Upper lobe of left lung (tissue), 6 donors: ENCODE measurements around the gene LDAH. TPM values are rescaled to one million over a fixed set of nuclear protein-coding genes. Genes with fewer than 3 reads are reported as not detected.

Experiments
- ATAC-seq, 2 donors: fragments of 200-7000 bp; cut with Tn5 transposase; one replicate each; pipeline ENCODE4 v1.9.1; 2022; ENCODE audit warnings: mild to moderate bottlenecking in 2 of 2, moderate library complexity in 2 of 2; ENCODE audit not compliant: low FRiP score in 2 of 2
- DNase-seq, 2 donors: peaks; one replicate each; pipeline ENCODE4 v3.0.0-alpha.2; 2019 to 2020
- H3K27ac ChIP-seq, 4 donors: fragments of 200-600 bp; sonication (generic); one replicate each; pipeline ENCODE4 v1.5.1; 2016 to 2019
- H3K27me3 ChIP-seq, 4 donors: fragments of 200-600 bp; sonication (generic); one replicate each; pipeline ENCODE4 v1.5.1; 2017 to 2019
- H3K36me3 ChIP-seq, 4 donors: fragments of 200-600 bp; sonication (generic); one replicate each; pipeline ENCODE4 v1.5.1; 2016 to 2019
- H3K4me1 ChIP-seq, 4 donors: fragments of 200-600 bp; sonication (generic); one replicate each; pipeline ENCODE4 v1.5.1; 2018 to 2019
- H3K4me3 ChIP-seq, 4 donors: fragments of 200-600 bp; sonication (generic); one replicate each; pipeline ENCODE4 v1.5.1; 2017 to 2019; ENCODE audit warnings: mild to moderate bottlenecking in 2 of 4, moderate library complexity in 1 of 4
- H3K9me3 ChIP-seq, 4 donors: fragments of 200-600 bp; sonication (generic); one replicate each; pipeline ENCODE4 v1.5.1; 2018 to 2019
- CTCF ChIP-seq, 6 experiments: fragments of 450-650 bp in 4 of 6; fragments of 200-600 bp in 2 of 6; sonication (generic) in 2 of 6; IDR thresholded peaks; one replicate each; pipeline ENCODE4 v1.5.1; 2016 to 2019; ENCODE audit warnings: antibody characterized with exemption in 6 of 6
- EP300 ChIP-seq, 4 donors: sonication (generic); formaldehyde crosslinking; IDR thresholded peaks; one replicate each; pipeline ENCODE4 v1.5.1; 2017; ENCODE audit warnings: antibody characterized with exemption in 4 of 4, control low read depth in 2 of 4
- POLR2A ChIP-seq, 4 donors: fragments of 450-650 bp; IDR thresholded peaks; one replicate each; pipeline ENCODE4 v1.5.1; 2016 to 2017; ENCODE audit warnings: antibody characterized with exemption in 4 of 4, mild to moderate bottlenecking in 2 of 4
- POLR2AphosphoS5 ChIP-seq, 2 donors: sonication (generic); formaldehyde crosslinking; IDR thresholded peaks; one replicate each; pipeline ENCODE4 v1.5.1; 2017; ENCODE audit warnings: antibody characterized with exemption in 2 of 2
- WGBS, 2 donors: methylation state at CpG; one replicate each; pipeline ENCODE4 v1.1.5; 2017 to 2018; 5-methylcytosine and 5-hydroxymethylcytosine counted together
- total RNA-seq, 6 donors: library from RNA; depleted of rRNA in 4 of 6; stranded (reverse); fragments of >200 nt in 4 of 6; gene quantifications; one replicate each; pipeline versions ENCODE4 v1.1.0 to v1.2.1, GENCODE V29; 2016 to 2021
- donor health status: DM: no; HTN: no; CAD: no; lungs with moderate emphysema.
- donor health status: DM: no; HTN: yes; CAD: no; lungs with severe emphysema.

The LDAH gene
- total RNA-seq, 6 donors from 2014 or later: 7.3 to 18.9 (median 13.0) TPM

- no peak for DNase-seq
- Histone ChIP-seq H3K4me3 (no peak overlapping the region), H3K27ac (no peak overlapping the region), H3K27me3 (peaks cover 0 to 45% (median 22%) of the 10 kb centered on the region in 4 donors), H3K4me1 (peaks cover 21 to 40% (median 27%) of the 10 kb centered on the region in 4 donors), H3K36me3 (no peaks in the 10 kb centered on the region), H3K9me3 (no peaks in the 10 kb centered on the region)
- no peak for ATAC-seq
- WGBS, 2 donors: 46 to 47% methylated on average over 5 to 6 of the region's 7 CpGs
- TF ChIP-seq POLR2A (IDR thresholded peaks at IDR 0.05): no peak
- no peak for TF ChIP-seq EP300 (IDR thresholded peaks at IDR 0.05)
- TF ChIP-seq POLR2AphosphoS5 (IDR thresholded peaks at IDR 0.05): no peak
- no peak for TF ChIP-seq CTCF (IDR thresholded peaks at IDR 0.05)
Measured at GRCh38 chr2:20663196-20664070, 159.5 kb downstream of the LDAH start.

DNA sequence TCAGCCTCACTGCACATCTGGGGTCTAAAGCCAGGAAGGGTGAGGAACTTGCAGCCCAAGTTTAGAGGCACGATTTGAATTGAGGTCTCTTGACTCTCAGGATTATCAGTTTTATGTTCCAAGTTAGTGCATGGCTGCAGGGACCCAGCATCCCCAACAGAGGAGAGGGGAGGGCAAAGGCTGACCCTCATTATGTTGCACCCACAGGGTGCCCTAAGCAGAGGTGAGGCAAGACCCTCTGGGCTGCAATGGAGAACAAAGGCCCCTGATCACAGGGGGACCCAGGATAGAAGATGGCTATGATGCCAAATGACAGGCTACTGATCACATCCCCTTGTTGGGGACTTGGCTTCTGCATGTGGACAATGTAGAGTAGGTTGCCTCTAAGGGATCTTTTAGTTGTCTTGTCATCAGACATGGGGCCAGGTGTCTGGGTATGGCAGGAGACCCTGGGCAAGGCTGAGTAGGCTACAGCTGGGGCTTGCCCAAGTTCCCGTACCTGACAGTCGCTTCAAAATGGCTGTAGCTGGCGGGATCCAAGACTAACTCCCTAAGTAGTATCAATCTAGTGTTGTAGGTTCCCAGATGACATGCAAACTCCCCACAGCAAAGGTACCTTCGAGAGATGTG lies 160.5 kb downstream of the LDAH start:
- Histone ChIP-seq H3K9me3 (no peaks in the 10 kb centered on the region), H3K4me3 (no peak overlapping the region), H3K27ac (no peak overlapping the region), H3K27me3 (peaks cover 0 to 35% (median 20%) of the 10 kb centered on the region in 4 donors), H3K4me1 (peaks cover 18 to 34% (median 23%) of the 10 kb centered on the region in 4 donors), H3K36me3 (no peaks in the 10 kb centered on the region)
- 58 to 79% methylated on average over 4 to 5 of the region's 5 CpGs for WGBS, 2 donors
- TF ChIP-seq EP300 (IDR thresholded peaks at IDR 0.05): no peak
- no peak for TF ChIP-seq POLR2A (IDR thresholded peaks at IDR 0.05)
- no peak for TF ChIP-seq POLR2AphosphoS5 (IDR thresholded peaks at IDR 0.05)
- no peak for TF ChIP-seq CTCF (IDR thresholded peaks at IDR 0.05)
- ATAC-seq: no peak
- DNase-seq: no peak

GRCh38 chr2:20661421-20662307 lies 161.2 kb downstream of the LDAH start:
- Histone ChIP-seq H3K4me1 (peaks cover 16 to 26% (median 18%) of the 10 kb centered on the region in 4 donors), H3K4me3 (no peak overlapping the region), H3K27me3 (peaks cover 0 to 29% (median 18%) of the 10 kb centered on the region in 4 donors), H3K36me3 (no peaks in the 10 kb centered on the region), H3K27ac (no peak overlapping the region), H3K9me3 (no peaks in the 10 kb centered on the region)
- no peak for TF ChIP-seq POLR2AphosphoS5 (IDR thresholded peaks at IDR 0.05)
- no peak for TF ChIP-seq EP300 (IDR thresholded peaks at IDR 0.05)
- TF ChIP-seq CTCF (IDR thresholded peaks at IDR 0.05): peak; percentile 84 to 95 (median 91)
- 35 to 40% methylated on average over 6 to 11 of the region's 11 CpGs for WGBS, 2 donors
- DNase-seq (peak; percentile 74 to 85), ATAC-seq (peak; percentile 74 to 90)

DNA sequence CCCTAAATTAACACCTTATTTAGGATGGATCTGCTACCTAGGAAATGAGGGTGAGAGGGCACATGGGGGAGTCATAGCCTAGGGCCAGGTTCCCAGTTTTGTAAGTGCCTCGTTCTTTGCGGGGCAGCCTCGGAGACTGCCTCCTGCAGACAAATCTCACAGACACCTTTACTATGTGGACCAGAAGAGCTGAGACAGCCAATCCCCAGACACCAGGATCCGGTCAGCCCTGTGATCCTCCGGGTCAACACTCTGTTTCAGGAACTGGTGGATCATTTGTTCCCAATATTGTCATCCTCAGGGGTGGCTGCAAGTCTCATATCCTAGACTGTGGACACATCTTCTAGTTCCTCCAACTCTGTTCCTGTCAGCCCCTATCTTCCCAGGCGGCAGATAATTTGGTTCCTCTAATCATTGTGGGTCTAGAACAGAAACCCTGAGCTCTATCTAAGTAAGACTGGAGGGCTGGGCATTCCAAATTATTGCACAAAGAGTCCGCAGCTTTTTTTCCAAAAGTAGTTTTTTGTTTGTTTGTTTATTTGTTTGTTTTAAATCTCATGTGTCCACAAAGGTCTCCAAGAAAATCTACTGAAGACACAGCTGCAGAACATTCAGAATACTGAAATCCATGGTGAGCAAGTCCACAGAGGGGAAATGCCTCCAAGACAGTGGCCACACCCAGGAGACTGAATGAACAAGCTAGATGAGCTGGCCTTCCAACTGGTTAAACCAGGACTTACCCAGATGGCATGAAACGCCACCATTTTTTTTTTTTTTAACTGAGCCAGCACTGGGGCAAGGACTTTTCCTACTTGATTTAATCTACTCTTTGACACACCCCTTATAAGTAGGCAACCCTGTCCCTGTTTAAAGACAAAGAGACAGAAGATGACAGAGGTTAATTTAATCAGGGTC lies 162.1 kb downstream of the LDAH start:
- Histone ChIP-seq H3K9me3 (no peaks in the 10 kb centered on the region), H3K27me3 (peaks cover 0 to 20% (median 14%) of the 10 kb centered on the region in 4 donors), H3K27ac (no peak overlapping the region), H3K4me3 (no peak overlapping the region), H3K36me3 (no peaks in the 10 kb centered on the region), H3K4me1 (peaks cover 7 to 17% (median 9%) of the 10 kb centered on the region in 4 donors)
- ATAC-seq (peak in 1 of 2 donors; percentile 28), DNase-seq (no peak)
- TF ChIP-seq EP300 (IDR thresholded peaks at IDR 0.05): no peak
- no peak for TF ChIP-seq CTCF (IDR thresholded peaks at IDR 0.05)
- TF ChIP-seq POLR2AphosphoS5 (IDR thresholded peaks at IDR 0.05): no peak
- no peak for TF ChIP-seq POLR2A (IDR thresholded peaks at IDR 0.05)
- 55 to 56% methylated on average over 5 to 8 of the region's 8 CpGs for WGBS, 2 donors
